Neural cell (in vitro differentiated cells): ENCODE data around the gene ADH1C.

Source experiments
- EP300 ChIP-seq: fragments of 450-650 bp; conservative IDR thresholded peaks from 2 replicates; pipeline ENCODE4 v1.6.1; 2014; ENCODE audit warnings: antibody characterized with exemption, mild to moderate bottlenecking, moderate library complexity; ENCODE audit not compliant: poor library complexity, severe bottlenecking
- POLR2AphosphoS5 ChIP-seq: IDR thresholded peaks from 2 replicates; pipeline ENCODE4 v1.6.1; 2012
- TF ChIP-seq, protein P1 (sequence below): fragments of 450-650 bp; IDR thresholded peaks from 2 replicates; pipeline ENCODE4 v1.5.1; 2014; ENCODE audit warnings: antibody characterized with exemption, mild to moderate bottlenecking, moderate library complexity; ENCODE audit not compliant: poor library complexity, severe bottlenecking

DNA sequence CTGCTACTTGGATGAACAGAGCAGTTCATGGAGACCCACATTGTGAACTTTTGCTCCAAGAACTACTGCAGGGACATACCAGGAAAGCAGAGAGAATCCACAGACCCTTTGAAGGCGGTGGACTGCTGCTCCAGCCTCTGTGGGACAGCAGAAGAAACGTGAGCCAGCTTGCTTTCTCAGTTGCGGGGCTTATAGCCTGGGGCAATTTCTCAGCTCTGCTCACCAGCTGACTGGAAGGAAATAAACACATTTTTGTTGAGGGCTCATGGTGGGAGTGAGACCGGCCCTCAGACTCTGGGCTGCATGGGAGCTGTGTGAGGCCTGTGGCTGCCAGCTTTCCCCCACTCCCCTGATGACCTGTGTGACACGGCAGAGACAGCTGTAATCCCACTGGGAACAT, 59.2 kb downstream of the ADH1C start:
- TF ChIP-seq, protein P1, sequence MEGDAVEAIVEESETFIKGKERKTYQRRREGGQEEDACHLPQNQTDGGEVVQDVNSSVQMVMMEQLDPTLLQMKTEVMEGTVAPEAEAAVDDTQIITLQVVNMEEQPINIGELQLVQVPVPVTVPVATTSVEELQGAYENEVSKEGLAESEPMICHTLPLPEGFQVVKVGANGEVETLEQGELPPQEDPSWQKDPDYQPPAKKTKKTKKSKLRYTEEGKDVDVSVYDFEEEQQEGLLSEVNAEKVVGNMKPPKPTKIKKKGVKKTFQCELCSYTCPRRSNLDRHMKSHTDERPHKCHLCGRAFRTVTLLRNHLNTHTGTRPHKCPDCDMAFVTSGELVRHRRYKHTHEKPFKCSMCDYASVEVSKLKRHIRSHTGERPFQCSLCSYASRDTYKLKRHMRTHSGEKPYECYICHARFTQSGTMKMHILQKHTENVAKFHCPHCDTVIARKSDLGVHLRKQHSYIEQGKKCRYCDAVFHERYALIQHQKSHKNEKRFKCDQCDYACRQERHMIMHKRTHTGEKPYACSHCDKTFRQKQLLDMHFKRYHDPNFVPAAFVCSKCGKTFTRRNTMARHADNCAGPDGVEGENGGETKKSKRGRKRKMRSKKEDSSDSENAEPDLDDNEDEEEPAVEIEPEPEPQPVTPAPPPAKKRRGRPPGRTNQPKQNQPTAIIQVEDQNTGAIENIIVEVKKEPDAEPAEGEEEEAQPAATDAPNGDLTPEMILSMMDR, result no peak
- TF ChIP-seq POLR2AphosphoS5, result no peak
- TF ChIP-seq EP300, result no peak
